GM19239 (cell line): ENCODE data around the gene FLCN.

Experiments used
- DNase-seq: peaks from one replicate; pipeline ENCODE4 v3.0.0; 2011; ENCODE audit warnings: low spot score; ENCODE audit not compliant: insufficient read length
- FAIRE-seq: peaks from 2 replicates; lab custom pipeline; 2011; peaks lifted over from hg19 to GRCh38; lab: Jason Lieb, UNC

Gene FLCN

DNA sequence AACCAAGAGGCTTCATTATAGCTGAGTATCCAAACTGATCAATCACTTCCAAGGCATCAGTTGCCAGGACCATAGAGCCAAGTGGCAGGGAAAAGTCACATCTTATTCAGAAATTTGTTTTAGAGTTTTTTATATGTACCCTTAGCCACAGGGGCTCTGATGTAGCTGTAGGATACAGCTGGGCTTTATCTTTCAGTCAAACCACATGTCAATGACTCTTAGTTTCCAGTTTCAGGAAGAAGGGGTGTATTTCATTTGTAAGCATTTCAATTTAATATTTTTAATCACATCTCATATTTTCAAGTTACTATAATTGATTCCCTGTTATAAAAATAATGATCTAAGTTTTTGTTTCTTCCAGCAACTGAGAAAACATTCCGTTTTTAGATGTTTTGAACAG lies 2.9 kb upstream of the FLCN start:
- no peak for DNase-seq
- no peak for FAIRE-seq

DNA sequence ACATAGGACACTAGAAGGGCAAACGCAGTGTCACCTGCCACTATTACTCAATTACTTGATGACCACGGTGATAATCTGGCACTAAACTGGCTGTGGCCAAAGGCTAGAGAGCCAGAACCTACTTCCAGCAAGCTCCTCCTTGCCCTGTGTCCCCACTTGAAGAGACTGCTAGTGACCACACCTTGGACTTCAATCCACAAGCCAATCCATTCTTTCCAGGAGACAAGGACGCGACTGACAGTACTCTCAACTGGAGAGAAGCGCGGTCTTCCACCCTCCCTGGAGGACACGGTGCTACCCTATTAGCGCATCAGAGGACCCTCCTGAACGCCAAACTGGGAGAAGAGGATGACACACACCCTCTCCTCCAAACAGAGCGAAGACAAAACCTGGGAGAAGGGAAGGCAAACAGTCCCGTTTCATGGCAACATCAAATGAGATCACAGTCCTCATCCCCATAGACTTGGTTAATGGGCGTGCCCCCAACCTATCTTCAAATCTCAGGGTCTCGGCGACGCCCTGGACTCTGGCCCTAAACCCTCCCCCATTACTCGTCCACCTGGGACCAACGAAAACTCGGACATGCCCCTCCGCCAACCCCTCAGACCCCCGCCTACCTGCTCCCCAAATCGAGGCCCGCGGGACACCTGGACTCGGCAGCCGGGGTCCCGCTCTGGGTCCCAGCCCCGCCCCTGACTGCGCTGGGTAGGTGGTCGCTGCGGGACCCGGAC lies 508 bp downstream of the FLCN start:
- no peak for DNase-seq
- no peak for FAIRE-seq

DNA sequence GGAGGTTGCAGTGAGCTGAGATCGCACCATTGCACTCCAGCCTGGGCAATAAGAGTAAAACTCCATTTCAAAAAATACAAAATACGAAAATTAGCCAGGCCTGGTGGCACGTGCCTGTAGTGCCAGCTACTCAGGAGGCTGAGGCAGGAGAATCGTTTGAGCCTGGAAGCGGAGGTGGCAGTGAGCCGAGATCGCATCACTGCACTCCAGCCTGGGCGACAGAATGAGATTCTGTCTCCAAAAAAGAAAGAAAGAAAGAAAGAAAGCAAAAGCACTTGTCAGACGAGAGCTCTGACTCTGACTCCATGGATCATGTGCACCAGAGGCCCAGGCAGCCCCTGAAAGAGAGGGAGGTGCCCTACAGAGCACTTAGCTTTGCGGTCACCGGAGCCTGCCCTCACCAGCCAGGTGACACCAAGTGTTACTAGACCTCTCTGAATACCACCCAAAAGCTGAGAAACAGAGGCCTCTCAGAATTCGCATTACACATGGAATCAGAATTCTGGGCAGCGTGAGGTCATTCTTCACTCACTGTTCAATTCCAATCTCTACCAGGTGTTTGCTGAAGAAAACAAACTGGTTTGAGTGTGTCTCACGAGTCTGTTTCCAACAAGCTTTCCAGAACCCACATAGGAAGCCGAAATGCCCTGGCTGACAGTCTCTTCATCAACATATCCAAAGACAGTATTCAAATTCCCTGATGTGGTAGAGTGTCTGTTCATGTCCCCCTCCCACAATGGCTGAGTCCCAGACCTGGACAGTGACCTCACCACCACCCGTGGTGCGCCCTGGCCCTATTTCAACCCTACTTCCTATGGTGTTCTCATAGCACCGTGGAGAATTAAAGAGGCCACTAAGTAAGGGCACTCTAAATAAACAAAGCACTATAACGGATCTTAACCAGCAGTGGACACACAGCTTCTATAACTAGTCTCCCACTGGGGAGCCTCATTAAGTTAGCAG lies 1.5 kb downstream of the FLCN start:
- FAIRE-seq = no peak
- DNase-seq = no peak

DNA sequence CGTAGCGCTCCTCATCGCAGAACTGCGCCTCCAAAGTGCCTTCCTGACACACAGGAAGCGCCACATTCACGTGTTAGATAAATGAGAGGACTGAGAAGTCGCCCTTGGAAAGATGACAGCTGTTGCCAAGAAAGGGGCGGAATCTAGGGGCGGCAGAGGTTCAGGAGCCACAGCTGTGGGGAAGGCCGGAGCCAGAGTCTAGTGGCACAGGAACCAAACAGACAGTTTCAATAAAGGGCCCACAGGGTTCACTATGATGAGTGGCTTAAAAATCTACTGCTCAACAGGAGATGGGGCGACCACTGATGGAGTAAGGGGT lies 4.7 kb downstream of the FLCN start:
- FAIRE-seq (no peak), DNase-seq (no peak)

DNA sequence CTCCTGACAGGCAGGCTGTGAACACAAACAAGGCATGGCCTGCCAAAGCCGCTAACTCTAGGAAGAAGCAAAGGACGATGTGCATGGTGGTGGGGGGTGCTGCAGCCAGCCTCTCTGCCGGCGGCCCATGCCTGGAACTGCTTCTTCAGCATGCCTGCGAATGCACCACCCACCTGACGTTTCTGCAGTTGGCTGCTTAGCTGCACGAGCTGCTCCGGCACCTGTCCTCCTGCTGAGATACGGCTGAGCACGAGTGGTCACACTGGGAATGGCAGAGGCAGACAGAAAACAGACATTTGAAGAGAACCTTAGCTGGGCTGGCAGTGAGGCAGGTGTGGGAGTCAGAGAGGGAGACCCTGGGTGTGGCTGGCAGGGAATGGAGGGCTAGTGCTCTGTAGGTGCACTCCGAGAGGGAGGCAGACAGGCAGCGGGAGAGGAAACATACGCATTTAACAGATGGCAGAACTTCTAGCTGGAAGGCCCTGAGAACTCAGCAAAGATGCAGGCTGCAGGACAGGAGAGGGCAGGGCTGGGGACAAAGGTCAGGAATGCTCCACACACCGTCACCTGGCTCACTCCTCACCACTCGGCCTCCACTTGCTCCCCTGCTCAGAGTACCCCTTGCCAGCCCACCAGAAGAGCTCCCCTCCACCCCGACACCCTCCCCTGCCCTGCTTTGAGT lies 5.2 kb downstream of the FLCN start:
- FAIRE-seq = no peak
- no peak for DNase-seq

DNA sequence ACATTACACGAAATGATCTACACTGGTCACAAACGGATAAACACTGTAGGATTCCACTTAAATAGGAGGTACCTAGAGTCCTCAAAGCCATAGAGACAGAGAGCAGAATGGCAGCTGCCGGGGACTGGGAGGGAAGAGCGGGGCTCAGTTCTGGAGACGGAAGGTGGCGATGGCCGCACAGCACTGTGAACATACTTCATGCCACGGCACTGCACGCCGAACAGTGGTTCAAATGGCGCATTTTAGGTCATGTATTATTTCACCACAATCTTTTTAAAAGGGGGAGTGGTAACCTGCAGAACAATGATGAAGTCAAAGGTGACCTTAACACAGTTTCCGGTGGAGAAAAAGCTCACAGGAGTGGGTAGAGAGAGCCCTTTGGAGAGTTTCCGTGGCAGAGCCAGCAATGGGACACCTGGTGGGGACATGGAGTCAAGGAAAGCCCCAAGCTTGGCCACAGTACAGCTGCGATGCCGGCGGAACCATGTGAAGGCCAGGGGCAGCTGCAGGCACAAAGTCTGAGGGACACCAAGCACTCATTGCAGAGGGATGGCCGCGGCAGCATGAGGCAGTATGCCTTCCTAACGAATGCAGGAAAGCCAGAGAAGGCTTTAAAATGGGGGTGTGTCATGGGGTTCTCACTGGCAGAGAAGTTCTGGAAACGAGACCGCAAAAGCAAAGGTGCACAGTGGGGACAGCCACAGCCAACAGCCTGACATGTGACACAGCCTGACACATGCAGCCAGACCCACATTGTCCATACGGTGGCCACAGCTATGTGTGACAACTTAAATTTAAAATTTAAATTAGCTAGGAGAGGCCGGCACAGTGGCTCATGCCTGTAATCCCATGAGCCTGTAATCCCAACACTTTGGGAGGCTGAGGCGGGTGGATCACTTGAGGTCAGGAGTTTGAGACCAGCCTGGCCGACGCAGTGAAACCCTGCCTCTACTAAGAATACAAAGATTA lies 7.3 kb downstream of the FLCN start:
- FAIRE-seq = no peak

DNA sequence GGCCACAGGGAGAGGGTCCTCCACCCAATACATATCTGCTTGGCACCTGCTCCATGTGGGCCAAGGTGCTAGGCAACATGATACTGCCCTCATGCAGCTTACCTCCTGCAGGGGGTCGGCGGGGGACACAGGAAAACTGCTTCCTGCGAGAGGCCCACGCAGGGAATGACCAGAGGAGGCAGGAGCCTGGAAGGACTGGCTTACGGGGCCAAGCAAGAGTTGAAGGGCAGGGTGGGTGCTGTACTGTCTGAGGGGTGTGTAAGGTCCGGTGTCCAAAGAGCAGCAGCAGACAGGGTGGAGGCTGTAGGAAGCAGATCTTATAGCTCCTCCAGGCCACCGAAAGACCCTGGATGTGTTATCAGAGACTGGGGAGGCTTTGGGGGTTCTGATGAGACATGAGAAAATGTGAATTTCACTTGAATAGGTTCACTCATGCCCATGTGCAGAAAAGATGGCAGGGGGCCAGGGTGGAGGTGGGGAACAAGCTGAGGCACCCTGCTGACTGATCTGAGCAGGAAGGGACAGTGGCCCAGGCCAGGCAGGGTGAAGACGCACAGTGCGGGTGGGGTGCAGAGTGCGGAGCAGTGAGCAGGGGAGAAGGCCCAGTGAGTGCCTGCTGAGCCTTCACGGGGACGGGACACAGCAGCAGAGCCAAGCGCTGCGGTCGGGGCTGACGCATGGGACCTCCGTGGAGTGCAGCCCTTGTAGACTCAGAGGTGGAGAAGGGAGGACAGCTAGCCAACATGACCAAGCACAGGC lies 8.3 kb downstream of the FLCN start:
- FAIRE-seq (no peak), DNase-seq (no peak)

More for the DNA sequence above, 7.3 kb downstream of the FLCN start:
- no peak for DNase-seq

DNA sequence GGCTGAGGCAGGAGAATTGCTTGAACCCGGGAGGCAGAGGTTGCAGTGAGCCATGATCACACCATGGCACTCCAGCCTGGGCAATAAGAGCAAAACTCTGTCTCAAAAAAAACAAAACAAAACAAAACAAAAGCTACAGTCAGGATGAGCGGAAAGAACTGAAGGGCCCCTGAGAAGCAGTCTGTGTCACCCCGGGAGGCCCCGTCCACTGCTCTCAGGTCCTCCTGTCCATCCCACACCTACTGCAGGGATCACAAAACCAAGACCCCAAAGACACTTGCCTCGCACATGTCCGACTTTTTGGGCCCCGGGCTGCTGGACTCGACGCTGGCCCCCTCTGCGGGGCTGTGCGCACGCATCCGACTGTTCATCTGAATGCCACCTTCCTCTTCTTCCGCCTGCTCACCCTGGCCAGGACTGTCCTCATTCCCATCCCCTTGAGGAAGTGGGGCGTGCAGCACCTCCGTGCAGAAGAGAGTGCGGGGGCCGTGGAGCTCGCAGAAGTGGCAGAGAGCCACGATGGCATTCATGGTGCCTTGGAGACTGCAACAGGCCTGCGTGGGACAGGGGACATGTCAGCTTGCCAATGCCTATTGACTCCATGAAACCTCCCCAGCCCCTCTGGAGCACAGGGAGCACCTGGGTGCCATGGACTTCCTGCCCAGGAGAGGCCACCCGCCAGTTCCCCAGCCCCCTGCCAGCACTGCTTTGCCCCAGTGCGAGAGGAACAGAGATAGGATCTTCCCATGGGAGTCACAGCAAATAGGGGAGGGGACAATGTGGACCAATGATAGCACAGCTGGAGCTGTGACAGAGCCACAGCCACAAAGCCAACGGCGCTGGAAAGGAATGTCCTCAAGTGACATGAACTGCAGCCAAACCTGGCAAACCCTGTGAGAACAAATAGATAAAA lies 9.1 kb downstream of the FLCN start:
- DNase-seq (no peak), FAIRE-seq (no peak)

DNA sequence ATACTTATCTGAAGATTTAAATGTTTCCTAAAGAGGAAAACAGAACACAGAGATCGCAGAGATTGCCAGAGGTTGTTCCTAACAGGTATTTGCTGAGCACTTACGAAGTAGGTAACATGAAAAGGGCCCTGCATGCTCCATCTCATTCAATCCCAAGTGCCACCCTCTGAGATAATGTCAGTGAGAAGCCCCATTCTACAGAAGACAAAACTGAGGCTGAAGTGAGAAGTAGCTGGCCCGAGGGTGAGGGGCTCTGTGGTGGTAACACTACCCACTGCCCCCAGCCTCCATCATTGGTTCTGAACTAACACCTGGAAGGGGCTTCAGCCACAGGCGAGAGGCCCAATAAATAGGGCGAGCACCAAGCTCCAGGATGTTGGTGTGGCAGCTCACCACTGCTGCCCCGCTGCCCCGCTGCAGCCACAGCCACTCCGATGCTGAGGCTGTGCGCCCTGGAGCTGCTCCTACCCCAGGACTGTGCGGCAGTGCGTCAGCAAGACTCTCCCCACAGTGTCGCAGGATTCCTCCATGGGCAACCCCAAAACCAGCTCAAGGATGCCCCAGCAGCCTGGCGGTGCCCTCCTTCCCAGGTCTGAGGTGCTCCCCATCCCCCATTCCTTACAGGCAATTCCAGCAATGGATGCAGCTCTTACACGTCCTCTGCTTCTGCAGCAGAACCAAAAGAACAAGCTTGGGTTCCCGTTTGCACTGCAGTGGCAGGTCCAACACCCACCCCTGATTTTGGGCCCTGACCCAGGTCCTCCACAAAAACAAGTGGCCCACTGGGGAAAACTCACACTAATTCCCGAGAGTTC lies 10.3 kb downstream of the FLCN start:
- DNase-seq = no peak
- no peak for FAIRE-seq

DNA sequence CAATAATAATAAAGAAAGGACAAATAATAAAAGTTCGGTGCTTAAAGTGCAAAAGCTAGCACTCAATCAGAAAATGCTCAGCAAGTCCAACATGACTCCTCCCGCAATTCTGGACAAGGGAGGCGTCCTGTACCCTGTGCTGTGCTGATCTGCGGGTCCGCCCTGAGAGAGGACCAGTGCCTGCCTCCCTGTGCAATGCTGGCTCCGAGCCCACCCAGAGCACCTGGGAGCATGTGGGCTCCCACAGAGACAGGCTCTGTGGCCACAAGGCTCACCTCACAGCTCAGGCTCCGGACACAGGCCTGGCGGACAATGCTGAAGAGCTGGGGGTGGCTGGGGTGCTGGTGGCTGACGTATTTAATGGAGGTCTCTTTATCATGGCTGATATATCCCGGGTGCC lies 11.1 kb downstream of the FLCN start:
- FAIRE-seq (no peak), DNase-seq (no peak)

DNA sequence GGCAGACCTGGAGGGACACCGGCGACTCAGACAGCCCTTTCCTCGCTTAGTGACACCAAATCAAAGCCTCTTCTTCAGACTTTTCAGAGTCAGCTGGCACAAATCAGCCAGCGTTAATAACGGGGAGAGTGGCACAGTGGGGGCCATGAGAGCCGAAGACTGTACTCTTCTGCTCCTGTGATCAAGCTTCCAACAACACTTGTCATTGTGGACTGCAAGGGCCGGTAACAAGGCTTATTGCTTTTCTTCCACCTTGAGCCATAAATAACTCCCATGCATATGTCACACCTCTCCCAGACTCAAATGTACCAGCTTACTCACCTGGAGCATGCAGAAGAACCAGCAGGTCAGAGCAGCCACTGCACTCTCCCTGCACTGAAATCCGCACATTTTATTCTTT lies 12.8 kb downstream of the FLCN start:
- DNase-seq (no peak), FAIRE-seq (no peak)

DNA sequence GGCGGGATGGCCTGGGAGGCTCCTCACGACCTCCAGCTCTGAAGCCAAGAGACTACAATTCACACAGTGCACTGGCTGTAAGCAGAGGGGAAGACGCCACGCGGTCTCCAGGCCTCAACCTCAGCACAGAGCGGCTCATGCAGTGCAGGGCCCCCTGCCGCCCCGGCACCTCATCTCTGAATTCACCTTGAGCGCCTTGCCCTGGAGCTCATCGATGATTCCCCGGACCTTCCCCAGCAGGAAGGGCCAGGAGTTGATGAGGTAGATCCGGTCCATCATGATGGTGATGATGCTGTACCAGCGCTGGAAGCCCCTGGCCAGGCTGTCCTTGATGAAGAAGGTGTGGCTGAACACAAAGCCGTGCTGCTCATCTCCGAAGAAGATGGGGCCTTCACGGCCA lies 13.2 kb downstream of the FLCN start:
- FAIRE-seq (no peak), DNase-seq (no peak)

DNA sequence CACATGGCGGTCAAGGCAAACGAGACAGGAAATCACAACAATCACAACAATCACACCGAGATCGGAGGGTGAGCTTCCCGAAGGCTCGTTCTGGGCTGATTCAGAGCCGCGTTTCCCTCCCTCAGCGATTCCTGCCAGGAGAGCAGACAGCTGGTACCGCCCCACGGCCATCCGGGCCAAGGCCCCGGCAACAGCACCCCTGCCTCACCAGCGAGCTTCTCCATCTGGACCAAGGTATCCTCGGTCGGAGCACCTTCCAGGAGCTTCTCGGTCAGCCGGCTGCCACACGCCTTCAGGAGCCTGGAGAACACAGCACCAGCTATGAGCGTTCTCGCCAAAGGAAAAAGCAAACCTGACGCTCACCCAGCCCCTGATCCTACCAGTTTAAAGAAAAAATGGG lies 15.6 kb downstream of the FLCN start:
- FAIRE-seq (no peak), DNase-seq (no peak)

DNA sequence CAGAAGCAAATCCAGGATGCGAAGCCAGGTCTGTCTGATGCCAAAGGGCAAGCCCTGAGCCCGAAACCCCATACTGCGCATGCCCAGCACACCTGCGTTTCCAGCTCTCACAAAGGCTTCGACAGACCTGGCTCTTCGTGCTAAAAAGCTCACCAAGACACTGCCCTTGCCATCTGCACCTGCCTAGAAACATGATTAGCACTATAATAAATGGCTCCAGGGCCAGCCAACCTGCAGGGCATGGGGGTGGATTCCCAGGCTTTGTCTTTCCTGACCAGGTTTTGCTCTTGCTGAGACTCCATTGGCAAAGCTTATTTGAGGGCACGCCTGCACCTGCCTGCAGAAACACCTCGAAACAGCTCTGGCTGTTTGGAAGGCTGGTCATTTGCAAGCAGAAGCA lies 16.4 kb downstream of the FLCN start:
- DNase-seq (no peak), FAIRE-seq (no peak)

DNA sequence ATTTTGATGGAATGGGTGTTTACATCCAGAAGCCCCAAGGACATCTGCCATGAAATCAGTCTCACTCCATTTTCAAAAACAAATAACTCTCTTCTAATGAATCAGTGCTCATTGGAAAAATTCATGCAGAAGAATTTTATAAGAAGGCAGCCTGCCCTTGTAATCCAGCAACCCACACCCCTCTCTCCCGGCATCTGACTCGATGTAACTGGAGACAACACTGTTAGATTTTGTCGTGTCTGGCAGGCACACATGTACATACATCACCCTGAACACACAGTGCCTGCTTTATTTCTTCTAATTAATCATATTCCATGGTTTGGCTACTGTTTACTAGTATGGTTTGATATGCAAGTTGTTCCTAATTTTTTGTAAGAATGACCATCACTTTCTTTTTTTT lies 19.0 kb downstream of the FLCN start:
- no peak for DNase-seq
- FAIRE-seq = no peak

DNA sequence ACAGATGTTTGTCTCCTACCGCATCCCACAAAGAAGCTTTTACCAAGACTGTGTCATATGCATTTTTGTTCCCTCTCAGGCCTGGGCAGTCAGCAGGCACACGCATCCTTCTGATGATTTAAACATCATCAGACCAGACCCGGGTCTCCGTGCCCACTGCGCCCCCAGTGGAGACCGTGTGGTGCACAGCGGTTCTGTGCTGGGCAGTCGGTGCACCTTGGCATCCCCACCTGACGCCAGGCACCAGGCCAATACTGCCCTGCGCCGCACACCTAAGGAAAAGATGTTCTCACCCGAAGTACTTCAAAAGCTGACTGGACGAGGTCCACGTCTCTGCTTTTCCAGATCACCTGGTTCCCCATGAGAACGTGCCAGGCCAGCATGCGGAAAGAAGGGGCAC lies 20.2 kb downstream of the FLCN start:
- DNase-seq (no peak), FAIRE-seq (no peak)

DNA sequence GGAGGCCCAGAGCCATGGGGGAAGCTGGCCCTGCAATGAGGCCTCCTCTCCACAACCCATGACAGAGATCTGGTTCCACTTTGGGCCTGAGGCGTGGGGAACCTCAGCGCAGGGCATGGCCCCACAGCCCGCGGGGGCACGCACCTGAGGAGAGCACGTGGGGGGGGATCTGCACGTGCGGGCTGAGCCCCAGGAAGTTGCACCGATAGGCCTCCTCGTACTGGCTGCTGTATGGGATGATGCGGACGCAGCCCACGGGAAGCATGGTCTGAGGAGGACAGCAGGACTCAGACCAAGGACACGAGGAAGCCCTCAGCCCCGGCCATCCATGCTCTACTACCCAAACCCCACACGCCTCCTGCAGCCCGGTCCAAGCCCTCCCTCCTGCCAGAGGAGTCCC lies 20.7 kb downstream of the FLCN start:
- no peak for FAIRE-seq
- no peak for DNase-seq
